ENCODE measurements around the gene ADAMTS15.
A peak's percentile ranks its signal among the peaks of the same experiment; 100 is the strongest.

The ADAMTS15 gene

DNA sequence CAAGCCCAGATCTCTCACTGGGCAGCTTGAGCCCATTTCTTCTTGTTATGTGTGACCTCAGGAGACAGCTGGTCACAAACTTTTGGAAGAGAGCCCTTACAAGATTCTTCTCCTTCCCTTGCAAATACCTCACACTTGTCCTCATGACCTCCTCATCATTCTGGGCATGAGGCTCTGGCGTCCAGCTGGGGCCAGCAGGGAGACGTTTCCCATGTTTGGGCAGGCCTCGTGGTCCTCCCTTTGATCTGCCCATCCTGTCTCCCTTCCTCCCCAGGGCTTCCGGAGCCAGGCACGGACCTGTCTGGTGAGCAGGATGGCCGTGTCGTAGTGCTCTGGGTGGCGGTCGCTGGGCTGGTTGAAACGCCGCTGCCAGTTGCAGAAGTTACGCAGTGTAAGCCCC is 29.7 kb upstream of the ADAMTS15 start:
- DNase-seq (ENCODE audit: low read depth), result peak; percentile 16

DNA sequence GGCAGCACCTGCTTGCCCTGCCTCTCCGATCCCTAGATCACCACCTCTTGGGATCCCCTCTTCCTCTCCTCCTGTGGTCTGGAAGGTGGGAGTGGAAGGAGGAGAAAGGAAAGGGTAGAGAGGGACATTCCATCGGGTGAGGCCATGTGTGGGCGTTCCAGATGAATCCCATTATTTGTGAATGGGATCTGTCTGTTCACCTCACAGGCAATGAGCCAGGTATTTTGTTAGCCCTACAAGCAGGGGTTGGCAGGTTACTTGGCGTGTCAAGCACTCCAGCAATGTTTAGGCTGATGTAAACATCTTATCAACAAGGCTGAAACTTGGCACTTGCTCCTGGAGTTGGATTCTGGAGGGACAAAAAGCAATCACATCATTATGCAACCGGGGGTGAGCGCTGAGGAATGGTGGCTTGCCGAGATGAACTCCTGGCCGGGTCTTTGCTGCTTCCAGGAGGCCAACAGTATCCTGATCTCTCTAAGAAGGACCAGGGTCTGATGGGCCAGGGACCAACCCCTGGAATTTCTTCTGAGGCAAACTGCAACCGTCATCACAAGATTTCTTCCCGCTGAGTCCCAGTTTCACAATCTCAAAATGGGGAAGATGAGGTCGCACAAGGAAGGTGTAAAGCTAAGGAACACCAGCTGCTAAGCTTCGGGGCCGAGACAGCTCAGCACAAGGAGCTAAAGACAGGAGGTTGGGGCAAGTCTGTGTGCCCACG is 27.8 kb upstream of the ADAMTS15 start:
- DNase-seq (ENCODE audit: low read depth), result no peak

DNA sequence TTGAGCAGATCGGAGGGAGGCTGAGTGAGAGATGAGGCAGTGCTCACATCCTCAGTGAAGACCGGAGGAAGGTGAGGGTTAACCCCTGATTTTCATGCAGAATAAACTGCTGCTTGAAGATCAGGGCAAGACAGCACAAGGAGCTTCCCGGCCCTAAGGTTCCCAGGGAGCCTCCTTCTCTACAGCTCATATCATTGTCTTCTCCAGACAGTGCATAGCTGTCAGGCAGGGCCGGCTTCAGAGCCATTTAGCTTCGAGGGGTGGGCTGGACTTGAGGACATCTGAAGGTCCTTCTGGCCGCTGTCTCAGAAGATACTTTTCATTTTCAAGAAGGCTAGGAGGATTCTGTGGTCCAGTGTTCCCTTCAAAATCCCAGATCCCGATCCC is 27.3 kb upstream of the ADAMTS15 start:
- DNase-seq (ENCODE audit: low read depth), result no peak

DNA sequence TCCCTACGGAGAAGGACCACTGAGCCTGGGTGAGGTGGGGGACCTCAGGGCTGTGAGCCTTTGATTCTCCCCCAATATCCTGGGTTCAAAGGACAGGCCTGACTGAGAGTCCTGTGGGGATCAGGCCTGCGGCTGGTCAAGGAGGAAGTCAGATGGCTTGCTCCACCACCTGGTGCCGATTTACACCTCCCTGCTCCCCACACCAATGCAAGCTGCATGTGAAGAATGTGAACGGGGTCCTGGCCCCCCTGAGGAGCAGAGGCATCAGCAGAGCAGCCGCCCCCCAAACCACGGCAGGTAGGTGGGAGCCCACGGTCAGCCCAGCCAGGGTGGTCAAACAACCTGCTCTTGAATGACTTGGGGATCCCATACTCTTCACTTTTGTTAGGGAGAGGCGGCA is 26.7 kb upstream of the ADAMTS15 start:
- no peak for DNase-seq (ENCODE audit: low read depth)

DNA sequence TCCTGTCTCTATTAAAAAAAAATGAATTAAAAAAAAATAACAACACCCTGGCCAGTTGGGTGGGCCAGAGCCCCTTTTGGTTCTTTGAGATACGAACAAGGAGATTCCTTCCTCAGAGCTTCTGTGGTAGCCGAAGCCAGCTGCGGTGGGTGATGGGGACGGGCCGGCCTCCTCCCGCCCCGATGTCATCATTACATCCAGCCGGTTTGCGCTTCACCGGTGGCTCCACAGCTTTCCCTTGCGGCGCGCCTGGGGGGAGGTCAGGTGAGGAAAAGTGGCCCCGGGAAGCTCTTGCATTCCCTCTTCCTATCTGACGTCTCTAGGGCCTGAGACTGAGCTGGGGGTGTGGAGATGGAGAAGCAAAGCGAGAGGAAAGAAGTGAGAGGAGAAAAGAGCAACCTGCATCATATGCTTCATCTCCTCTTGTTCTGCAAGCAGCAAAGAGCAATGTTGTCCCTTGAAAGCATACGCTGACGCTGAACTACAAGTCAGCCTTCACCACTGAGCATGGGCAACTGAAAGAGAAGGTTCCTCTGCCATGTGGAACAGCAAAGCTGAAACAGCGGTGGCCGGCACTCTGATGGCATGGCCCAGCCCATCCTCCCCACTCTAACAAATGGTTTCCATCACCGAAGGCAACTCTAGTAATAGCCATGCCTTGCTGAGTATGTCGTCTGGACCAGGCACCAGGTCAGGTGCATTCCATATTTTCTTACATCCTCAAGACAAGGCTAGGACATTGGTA is 26.0 kb upstream of the ADAMTS15 start:
- no peak for DNase-seq (ENCODE audit: low read depth)

DNA sequence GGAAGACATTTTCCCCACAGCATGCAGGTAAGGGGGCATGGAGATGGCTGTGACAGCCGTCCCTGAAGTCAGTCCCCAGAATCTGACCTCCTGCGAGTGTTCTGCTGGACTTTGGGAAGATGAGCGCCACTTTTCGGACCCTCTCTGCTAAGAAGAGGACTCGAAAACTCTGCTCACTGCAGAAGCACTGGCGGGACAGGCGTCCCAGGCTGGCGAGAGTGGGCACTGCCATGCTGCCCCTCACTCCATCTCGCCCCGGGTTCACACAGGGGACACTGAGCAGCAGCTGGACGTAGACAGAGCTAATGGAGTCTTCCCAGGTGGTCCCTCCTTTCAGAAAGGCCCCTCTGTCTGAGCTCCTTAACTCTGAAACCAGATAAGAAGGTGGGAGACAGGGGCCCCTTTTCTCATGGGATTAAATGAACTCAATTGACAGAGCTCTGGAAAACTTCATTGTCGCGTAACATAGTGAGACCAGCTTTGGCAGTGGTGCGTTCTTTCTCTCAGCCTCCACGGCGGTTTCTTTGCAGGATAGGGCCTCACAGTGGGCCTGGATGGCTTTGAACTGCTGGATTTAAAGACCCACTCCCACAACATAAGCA is 24.8 kb upstream of the ADAMTS15 start:
- no peak for DNase-seq (ENCODE audit: low read depth)

DNA sequence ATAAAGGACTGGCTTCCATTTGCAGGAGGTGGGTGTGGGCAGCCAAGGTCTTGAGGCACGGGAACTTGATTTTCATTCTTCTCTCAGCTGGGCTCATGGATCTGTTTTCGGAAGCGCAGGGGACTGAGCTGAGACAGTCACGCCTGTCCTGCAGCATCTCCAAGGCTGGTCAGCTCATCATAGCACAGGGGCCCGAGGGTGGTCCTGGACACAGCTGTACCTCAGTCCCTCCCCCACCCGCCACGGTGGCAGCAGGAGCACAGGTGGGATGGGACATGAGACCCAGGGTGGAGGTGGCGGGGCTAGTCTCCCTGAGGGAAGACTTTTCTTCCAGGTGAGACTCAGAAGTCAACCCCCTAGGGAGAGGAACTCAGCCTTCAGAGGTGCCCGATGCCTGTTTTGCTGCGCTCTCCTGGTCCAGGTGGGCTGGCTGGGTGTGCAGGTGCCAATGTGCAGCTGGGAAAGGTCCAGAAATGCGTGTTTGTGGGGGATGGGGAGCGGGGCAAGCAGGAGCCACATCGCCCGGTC is 23.8 kb upstream of the ADAMTS15 start:
- no peak for DNase-seq (ENCODE audit: low read depth)

DNA sequence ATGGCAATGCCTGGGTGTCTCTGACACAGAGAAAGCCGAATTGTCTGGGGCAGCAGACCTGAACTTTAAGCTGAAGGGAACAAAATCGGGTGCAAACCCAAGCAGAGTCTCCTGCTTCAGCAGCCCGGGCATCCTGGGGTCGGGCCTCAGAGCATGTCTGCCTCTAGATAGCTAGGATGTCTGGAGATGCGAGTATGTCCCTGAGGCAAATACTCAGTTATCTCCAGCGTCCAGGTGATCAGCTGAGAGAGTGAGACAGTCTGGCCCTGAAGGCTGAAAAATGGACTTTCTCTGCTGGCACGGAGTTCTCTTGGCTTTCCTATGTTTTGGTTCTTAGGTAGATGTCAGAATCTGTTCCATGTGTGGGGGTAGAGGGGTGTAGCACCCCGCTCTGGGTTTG is 23.3 kb upstream of the ADAMTS15 start:
- DNase-seq (ENCODE audit: low read depth), result no peak

DNA sequence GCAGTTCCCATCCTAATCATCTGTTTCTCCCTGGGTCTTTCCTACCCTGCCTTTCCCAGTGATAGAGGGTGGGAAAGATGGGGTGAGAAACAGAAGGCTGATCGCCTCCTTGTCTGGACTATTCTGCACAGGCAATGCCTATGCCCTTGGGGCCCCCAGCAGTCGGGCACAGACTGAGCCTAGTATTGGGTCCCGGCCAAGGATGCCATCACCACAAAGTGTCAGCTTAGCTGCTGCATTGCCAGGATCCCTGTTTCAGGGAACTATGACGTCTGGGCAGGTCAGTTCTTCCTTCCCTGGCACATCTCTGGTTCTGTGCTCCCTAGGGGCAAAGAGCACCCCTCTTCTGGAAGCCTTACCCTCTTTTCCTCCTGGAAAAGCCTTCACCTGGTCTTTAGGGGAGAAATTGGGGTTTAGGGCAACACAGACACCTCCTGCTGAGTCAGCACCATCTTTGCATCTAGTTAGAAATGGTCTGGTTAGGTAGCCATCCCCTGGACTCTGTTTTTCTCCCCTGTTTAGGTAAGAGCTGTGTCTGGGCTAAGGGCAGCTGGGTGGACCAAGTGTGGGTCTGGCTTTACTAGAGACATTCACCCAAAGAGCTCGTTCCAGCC is 22.1 kb upstream of the ADAMTS15 start:
- no peak for DNase-seq (ENCODE audit: low read depth)

DNA sequence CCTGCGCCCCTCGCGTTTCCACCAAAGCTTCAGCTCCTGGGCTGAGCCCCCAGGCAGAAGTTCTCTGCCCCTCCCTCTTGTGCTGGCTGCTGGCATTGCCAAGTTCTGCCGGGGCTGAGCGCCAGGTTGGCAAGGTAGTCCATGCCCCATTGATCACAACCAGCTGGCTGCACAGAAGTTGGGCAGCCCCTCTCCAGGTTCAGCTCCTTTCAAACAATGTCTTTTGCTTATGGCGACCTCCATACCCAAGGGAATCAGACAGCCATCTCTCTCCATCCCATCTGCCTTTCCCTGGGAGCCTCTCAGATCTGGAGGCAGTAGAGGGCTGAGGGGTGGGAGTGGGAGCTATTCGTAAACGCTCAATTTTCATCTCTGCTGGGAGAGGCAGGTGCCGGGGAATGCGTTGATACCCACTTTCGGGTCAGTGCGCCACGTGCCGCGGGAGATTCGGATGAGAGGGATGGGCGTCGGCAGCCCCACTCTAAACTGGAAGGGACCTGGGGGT is 21.6 kb upstream of the ADAMTS15 start:
- no peak for DNase-seq (ENCODE audit: low read depth)

DNA sequence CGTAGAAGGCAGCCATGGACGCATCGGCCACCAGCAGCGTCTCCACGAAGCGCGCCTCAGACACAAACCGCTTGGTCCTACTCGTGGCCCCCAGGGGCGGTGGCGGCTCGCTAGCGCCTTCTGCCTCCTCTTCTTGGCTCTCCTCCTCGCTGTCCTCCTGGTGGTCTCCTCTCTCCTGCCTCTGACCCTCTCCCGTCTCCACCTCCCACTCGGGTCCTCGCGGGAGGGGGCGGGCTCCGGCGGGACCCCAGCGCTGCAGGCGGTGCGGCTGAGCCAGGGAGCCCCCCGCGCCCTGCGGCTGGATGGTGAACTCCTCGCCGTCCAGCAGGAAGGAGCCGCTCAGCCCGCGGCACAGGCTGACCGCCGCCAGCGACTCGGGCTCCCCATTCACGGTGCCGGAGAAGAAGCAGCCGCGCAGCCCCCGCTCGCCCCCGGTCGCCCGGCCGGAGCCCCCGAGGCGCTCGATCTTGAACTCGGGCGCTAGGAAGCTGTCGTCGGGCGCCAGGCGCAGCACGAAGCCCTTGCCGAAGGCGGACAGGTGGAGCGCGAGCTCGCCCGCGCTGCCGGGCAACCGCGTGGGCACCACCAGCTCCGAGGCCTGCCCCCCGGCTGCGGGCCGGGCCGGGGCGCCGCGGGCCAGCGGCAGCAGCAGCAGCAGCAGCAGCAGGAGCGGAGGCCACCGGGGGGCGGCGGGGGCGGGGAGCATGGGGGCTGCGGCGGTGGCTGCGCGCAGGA is 20.7 kb upstream of the ADAMTS15 start:
- no peak for DNase-seq (ENCODE audit: low read depth)

DNA sequence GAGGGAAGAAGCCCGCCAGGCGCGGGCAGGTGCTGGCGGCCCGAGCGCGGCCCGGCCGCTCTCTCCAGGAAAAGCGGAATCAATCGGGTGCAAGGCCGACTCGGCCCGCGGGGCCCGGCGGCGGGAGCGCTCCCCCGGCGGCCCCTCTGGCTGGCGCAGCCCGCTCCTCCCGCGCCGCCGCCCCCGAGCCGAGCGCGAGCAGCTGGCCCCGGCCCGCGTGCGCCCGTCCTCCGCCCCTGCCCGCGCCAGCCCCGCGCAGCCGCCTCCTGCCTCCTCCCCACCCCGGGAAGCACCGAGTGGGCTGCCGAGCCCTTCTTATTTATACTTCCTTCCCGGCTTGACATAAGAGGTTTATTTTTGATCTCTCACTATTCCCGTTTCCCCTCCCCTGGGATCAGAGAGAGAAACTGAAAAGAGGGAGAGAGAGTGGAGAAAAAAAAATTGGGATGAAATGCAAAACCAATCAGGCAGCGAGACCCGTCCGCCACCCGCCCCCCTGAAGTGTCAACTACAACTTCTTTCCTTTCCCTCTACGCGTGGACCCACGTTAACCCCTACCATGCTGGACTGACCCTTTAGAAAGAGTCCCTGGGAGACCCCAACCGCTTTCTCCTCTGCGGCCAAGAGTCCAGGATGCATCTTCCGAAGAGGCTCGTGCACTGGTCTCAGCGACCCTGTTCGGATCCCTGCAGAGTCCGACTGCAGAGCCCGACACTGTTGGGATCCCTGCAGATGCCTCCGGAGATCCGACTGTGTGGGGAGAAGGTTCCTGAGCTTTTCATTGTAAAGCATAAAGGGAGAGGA is 19.9 kb upstream of the ADAMTS15 start, which contains the start of gene ADAMTS8:
TSS of gene ADAMTS8 (minus strand) at position 294 of the 804 bp plus-strand sequence. CDS start 323 bp downstream, outside the sequence.
- no peak for DNase-seq (ENCODE audit: low read depth)

DNA sequence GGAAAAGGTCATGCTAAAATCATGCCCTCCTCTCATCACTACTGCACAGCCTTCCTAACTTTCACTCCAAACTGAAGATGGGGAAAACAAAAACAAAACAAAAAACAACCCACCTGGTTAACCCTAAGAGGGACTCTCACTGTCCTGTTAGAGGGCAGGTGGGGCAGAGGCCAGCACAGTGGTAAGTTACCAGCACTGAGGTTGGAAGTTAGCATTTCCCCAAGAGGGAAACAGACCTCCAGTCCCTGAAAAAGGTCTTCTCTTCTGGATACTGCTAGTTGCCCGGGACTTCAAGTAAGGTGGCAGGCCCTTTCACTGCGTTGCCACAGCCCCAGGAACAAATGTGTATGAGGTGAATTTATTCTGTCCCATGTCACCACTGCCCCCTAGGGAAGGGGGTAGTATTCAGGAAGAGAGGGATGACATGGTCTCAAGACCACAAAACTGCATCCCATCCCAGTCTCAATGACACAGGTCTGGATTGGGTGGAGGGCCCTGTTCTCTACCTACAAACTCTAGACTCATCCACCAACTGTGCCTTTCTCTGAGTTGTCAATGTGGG is 19.2 kb upstream of the ADAMTS15 start:
- no peak for DNase-seq (ENCODE audit: low read depth)

DNA sequence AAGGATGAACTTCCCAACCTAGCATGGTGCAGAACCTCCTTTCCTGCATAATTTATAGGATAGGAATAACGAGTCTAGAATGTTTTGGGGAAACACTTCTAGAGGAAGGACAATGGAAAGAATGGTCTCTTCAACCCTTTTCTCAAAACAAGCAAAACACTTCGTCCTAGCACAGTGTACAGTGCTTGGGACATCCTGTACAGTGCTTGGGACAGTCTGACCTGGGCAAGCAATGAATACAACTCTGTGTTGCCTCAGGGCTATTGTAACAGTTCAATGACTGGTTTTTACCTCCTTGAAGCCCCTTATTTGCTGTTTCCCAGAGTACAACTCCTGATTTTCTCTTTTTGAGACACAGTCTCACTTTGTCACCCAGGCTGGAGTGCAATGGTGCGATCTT is 18.5 kb upstream of the ADAMTS15 start:
- no peak for DNase-seq (ENCODE audit: low read depth)

DNA sequence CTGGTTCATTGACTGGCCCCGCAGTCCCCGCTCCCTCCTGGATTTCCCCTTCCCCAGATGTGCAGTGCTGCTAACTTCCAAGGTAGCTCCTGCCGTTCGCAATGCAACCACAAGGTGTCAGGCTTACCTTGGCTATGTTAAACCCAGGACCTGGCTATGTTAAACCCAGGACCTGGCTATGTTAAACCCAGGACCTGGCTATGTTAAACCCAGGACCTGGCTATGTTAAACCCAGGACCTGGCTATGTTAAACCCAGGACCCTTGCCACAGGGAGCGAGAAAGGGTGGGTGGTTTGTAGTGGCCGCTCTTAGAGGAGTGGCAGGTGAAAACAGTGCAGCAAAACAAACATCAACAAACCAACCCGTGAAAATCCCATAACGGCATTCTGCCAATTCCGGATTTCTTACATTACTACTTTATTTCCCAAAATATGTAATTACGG is 17.1 kb upstream of the ADAMTS15 start:
- peak; percentile 43 for DNase-seq (ENCODE audit: low read depth)

DNA sequence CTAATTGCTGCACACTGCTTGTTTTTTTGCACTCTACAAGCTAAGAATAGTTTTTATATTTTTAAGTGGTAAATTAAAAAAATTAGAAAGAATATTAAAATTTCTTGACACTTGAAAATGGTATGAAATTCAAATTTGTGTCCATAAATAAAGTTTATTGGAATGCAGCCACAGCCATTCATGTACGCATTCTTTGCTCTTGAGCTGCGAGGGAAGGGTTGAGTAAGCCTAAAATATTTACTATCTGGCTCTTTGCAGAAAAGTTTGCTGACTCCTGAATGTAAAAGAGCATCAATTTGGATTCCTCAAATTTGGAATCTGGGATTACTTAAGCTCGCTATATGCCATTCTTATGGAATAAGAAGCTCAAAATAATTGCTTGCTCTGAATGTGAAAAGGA is 16.6 kb upstream of the ADAMTS15 start:
- DNase-seq (ENCODE audit: low read depth), result peak; percentile 60

DNA sequence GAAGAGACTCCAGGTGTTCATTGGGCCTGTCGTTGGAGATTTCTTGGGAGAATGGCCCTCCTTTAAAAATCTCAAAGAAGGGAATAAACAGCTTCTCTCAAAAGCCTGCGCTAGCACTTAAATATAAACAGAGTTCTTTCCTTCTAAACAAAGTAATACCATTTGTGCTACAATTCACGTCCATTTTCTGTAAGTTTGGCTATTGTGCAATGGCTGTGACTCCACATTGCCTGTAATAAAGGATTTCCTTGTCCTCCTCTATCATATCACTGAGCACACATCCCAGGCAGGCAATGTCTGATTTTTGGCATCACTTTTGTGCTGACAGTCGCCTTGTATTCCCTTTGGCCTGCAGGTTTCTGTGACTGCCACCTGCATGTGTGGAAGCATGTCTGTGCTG is 15.1 kb upstream of the ADAMTS15 start:
- DNase-seq (ENCODE audit: low read depth), result no peak

DNA sequence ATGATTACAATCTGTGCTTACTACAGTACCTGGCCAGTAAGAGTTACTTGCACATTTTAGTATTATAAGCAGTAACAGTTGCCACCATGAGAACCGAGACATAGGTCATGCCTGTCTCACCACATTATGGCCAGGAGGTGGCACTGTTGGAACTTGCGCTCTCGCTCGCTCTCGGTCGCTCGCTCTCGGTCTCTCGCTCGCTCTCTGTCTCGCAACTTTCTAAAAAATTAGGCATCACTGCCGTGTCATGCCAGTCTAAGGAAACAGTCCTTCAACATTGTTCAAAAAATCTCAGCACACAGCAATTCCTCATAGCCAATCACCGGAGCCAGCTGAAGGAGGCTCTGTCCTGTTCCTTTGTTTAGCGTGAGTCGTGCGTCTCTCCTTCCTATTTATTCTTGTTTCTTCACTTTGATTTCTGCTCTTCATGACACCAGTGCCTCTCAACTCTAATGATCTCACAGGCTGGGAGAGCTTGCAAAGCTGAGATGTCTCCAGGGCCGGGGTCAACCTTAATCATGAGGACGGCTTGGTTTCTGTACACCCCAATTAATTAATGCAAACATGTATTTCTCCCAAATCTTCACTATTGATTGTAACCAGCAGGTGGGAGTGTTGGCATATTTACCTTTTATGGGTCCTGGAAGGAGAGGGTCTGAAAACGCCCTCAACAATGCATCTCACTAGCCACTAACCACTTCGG is 13.8 kb upstream of the ADAMTS15 start:
- peak; percentile 78 for DNase-seq (ENCODE audit: low read depth)

DNA sequence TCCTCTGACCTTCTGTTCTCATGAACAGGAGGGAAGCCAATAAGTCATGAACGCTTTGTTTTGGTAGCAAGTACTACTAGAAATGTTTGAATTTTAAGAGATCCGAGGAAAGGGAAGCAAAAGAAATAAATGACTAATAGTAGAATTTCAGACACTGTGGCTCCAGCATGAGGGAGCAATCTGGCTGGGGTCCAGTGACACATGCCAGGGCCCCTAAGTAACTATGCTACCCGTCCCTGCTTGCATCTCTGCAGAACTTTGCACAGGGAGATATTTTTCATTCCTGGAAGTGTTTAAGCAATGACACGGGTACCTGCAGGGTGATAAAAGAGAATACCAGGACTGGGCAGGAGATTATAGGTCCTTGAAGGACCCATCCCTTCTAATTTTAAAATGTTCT is 12.8 kb upstream of the ADAMTS15 start:
- DNase-seq (ENCODE audit: low read depth), result no peak

DNA sequence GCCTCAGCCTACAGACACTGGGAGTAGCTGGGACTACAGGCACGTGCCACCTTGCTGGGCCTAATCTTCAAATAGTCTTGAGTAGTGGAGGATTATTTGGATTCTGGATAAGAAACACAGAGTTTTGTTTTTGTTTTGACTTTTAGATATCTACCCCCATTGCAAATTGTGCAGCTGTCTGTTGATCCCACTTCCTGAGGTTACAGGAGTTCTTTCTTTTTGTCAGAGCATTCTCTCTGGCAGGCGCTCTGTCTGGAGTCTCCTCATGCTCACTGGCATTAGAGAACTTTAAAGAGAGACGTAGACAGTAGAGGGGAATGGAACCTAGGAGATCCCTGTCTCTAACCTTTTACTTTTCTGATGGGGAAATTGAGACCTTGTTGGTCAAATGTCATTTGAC is 12.3 kb upstream of the ADAMTS15 start:
- no peak for DNase-seq (ENCODE audit: low read depth)
